Fibroblast of villous mesenchyme (primary cell): ENCODE measurements around the gene NTF3. TPM values are rescaled to one million over a fixed set of nuclear protein-coding genes. Genes with fewer than 3 reads are reported as not detected.

Experiments
- DNase-seq: peaks from one replicate; pipeline ENCODE4 v3.0.0-alpha.2; 2010; ENCODE audit warnings: low read depth
- H3K4me3 ChIP-seq: 2 replicates; pipeline ENCODE4 v1.5.1; 2011; ENCODE audit warnings: low read depth, mild to moderate bottlenecking, low read length
- CTCF ChIP-seq: IDR thresholded peaks from 2 replicates; pipeline ENCODE4 v1.5.1; 2012; ENCODE audit warnings: low read depth, mild to moderate bottlenecking, low read length; ENCODE audit not compliant: insufficient read depth
- total RNA-seq: library from RNA; depleted of rRNA; stranded (reverse); fragments of >200 nt; gene quantifications from 2 replicates; pipeline ENCODE4 v1.2.3, GENCODE V29; 2012

The NTF3 gene
- total RNA-seq, 1 donor, result 2.2 TPM

- TF ChIP-seq CTCF, result no peak
- DNase-seq, result peak; percentile 12
- peak overlapping the region; percentile 58 for H3K4me3 ChIP-seq
Measured at GRCh38 chr12:5433081-5433844, 1.4 kb downstream of the NTF3 start.

GRCh38 chr12:5433845-5434646, 2.1 kb downstream of the NTF3 start:
- DNase-seq, result no peak
- TF ChIP-seq CTCF, result no peak
- peak overlapping the region; percentile 58 for H3K4me3 ChIP-seq

- no peak overlapping the region for H3K4me3 ChIP-seq
- no peak for TF ChIP-seq CTCF
- DNase-seq, result no peak
Measured at GRCh38 chr12:5434647-5435560, 3.0 kb downstream of the NTF3 start.

GRCh38 chr12:5437182-5437583, 5.3 kb downstream of the NTF3 start:
- no peak for TF ChIP-seq CTCF
- H3K4me3 ChIP-seq, result no peak overlapping the region
- no peak for DNase-seq

- no peak overlapping the region for H3K4me3 ChIP-seq
- no peak for DNase-seq
- TF ChIP-seq CTCF, result no peak
Measured at GRCh38 chr12:5437589-5437988, 5.7 kb downstream of the NTF3 start.

GRCh38 chr12:5438671-5439200, 6.8 kb downstream of the NTF3 start:
- TF ChIP-seq CTCF, result no peak
- no peak overlapping the region for H3K4me3 ChIP-seq
- peak; percentile 12 for DNase-seq
